Cerebellar cortex (tissue), 1 donor: Measurements from ENCODE around the gene SLC44A5.

Experiments used
- DNase-seq: peaks from one replicate; pipeline ENCODE4 v3.0.0-alpha.2; 2015; ENCODE audit warnings: low spot score

Gene SLC44A5

DNA sequence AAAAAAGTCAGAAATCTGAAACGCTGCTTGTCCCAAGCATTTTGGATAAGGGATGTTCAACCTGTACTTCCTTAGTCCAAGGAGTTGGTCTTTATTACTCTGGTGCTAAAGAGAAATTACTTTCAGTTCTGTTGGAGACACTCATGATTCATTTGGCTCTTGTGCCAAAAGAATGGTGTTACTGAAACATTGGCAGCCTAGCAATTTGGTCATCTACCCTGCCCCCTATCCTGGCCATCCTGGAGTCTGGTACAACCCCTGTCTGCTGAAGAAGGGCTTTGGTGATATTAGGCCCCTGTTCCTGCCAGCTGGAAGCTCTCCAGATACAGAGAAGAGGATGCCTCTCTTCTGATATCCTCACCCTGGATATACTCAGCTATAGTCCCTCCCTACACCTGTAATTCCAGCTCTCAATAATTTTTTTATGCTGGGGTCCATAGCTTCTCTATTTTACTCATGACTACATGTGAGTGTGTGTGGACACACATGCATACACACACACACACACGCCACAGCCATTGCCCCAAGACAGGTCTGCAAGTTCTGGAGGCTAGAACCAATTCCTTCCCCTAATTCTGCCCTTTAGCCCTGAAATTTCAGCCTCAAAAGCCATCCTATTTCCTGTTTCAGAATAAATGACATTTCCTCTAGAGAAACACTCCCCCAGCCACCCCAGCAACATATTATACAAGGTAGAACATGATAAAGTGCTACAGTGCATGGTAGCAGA lies 436.7 kb downstream of the SLC44A5 start:
- DNase-seq: no peak

DNA sequence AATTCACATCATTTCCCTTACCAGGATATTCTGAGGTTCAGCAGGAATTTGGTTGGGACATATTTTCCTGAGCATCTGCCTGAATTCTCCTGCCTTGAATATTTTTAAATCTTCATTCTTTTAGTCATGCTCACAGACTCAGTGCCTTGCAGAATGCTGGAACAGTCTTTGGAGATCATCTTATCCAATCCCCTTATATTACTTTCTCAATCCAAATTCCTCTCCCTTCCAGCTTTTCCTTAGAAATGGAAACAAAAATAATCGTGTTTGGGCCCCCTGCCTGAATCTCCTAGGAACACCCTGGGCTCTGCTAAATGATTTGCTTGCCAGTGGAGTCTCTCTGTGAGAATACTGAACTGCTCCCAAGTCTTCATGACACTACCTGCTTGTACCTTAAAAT lies 438.4 kb downstream of the SLC44A5 start:
- no peak for DNase-seq

DNA sequence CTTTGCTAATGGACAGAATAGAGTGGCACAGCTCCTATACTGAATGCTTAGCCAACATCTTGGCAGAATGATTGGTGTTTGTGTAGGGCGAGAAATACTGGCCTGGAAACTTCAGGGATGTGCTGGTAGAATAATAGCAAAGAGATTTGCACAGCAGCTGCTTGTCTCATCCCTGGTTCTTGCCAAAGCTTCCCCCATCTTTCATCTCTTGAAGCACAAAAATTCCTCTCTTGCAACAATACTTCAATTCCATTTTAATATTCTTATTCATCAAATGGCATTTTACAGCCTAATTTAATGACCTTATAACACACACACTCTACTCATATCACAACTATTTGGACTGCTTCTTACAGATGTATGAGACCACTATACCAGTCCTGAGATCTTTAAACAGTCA lies 439.0 kb downstream of the SLC44A5 start:
- no peak for DNase-seq

DNA sequence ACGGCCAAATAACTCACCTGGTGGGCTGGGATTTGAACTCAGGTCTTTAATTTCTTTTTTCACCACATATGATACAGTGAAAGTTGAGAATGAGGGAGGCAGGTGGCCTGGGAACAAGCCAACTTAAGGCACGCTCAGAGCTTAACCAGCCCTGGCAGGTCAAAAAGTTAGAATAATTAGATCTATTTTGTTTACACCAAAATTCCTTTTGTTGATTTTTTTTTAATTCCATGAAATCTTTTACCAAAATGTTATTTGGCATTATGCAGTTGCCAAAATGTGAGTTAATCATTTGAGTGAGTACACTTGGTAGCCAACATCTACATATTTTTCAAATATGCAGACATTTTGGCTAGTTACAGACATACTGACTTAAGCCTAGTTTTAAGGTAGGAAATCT lies 439.9 kb downstream of the SLC44A5 start:
- DNase-seq: no peak

GRCh38 chr1:75170011-75170410 lies 440.9 kb downstream of the SLC44A5 start:
- no peak for DNase-seq

DNA sequence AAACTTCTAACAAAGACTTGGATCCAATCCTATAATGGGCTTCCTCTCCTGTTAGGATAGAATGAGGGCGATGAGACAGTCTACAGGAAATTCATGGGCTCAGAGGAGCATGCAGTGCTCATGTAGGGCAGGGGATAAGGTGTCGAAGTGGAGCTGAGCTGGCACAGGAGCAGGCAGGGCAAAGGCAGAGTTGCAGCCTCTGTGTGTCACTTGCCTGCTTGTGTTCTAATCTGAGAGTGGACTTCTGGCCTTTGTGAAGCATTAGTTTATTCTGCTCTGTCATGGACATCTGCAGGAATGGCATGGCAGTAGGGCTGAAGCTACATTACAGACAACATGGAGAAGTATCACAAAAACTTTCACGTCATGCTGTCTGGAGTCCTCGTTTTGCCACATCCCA lies 444.1 kb downstream of the SLC44A5 start:
- no peak for DNase-seq

GRCh38 chr1:75165264-75165663 lies 445.6 kb downstream of the SLC44A5 start:
- no peak for DNase-seq

- no peak for DNase-seq
These were observed 451.8 kb downstream of the SLC44A5 start for GRCh38 chr1:75159154-75159553.
